Measurements from ENCODE around the gene CLEC11A. TPM values are rescaled to one million over a fixed set of nuclear protein-coding genes. Genes with fewer than 3 reads are reported as not detected.
"Not testable (repeated sequence)": the region's sequence is repeated elsewhere in the genome, so short reads cannot be mapped to it uniquely, and the experiment has no call there.

Gene CLEC11A
- total RNA-seq, 1 experiment from 2014 or later, result 1.1 TPM

DNA sequence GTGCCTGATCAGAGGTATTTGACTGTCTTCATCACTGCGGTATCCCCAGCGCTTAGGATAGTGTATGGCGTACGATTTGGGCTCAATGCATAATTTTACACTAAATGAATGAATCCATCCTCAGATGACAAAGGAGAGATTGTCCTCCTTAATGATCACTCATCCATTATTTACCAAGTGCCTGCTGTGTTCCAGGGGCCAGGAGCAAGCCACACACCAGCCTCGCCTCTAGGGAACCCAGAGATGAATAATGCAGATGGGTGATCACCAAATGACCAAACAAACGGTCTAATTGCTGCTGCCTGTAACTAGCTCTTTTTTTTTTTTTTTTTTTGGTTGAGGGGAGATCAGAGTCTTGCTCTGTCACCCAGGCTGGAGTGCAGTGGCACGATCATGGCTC is 41.2 kb downstream of the CLEC11A start:
- H3K9me3 ChIP-seq, result no peaks in the 10 kb centered on the region
- no peak overlapping the region for H3K4me3 Mint-ChIP-seq (ENCODE audit: unreplicated experiment)
- no TSS peak for BruUV-seq (replicated peaks)
- peaks cover 5% of the 10 kb centered on the region for H3K36me3 Mint-ChIP-seq (ENCODE audit: insufficient read depth, unreplicated experiment)
- H3K4me1 ChIP-seq, result no peaks in the 10 kb centered on the region
- TF ChIP-seq, protein P1, sequence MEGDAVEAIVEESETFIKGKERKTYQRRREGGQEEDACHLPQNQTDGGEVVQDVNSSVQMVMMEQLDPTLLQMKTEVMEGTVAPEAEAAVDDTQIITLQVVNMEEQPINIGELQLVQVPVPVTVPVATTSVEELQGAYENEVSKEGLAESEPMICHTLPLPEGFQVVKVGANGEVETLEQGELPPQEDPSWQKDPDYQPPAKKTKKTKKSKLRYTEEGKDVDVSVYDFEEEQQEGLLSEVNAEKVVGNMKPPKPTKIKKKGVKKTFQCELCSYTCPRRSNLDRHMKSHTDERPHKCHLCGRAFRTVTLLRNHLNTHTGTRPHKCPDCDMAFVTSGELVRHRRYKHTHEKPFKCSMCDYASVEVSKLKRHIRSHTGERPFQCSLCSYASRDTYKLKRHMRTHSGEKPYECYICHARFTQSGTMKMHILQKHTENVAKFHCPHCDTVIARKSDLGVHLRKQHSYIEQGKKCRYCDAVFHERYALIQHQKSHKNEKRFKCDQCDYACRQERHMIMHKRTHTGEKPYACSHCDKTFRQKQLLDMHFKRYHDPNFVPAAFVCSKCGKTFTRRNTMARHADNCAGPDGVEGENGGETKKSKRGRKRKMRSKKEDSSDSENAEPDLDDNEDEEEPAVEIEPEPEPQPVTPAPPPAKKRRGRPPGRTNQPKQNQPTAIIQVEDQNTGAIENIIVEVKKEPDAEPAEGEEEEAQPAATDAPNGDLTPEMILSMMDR (IDR thresholded peaks at IDR 0.05; ENCODE audit: insufficient read depth in 1 of 2, low read depth in 1 of 2, low read length in 1 of 2, severe bottlenecking in 1 of 2, unreplicated experiment in 1 of 2), result no peak
- no peak overlapping the region for H3K27ac Mint-ChIP-seq (ENCODE audit: unreplicated experiment)
- no peak for DNase-seq
- ChIA-PET CTCF (interaction anchor here (1.0 kb wide), 1 partner anchor 39 kb away, joined by 7 read pairs; no protein-coding TSS in a partner anchor), POLR2A (no interaction called here)
- peaks cover 4% of the 10 kb centered on the region for H3K27me3 Mint-ChIP-seq (ENCODE audit: insufficient read depth, unreplicated experiment)
- no peaks in the 10 kb centered on the region for H3K36me3 ChIP-seq (ENCODE audit: control insufficient read depth, insufficient read depth, low read length)
- no peak overlapping the region for H3K4me3 ChIP-seq (ENCODE audit: low read depth, low read length)
- H3K27me3 ChIP-seq (replicated peaks; ENCODE audit: control insufficient read depth, insufficient read depth, low read length), result no peaks in the 10 kb centered on the region
- intact Hi-C loops (cut with micrococcal nuclease; ENCODE audit: unreplicated experiment), result no loop called here
- H3K4me1 Mint-ChIP-seq (ENCODE audit: low read depth, unreplicated experiment), result no peaks in the 10 kb centered on the region
- H3K9me3 Mint-ChIP-seq (ENCODE audit: unreplicated experiment), result peaks cover 11% of the 10 kb centered on the region

DNA sequence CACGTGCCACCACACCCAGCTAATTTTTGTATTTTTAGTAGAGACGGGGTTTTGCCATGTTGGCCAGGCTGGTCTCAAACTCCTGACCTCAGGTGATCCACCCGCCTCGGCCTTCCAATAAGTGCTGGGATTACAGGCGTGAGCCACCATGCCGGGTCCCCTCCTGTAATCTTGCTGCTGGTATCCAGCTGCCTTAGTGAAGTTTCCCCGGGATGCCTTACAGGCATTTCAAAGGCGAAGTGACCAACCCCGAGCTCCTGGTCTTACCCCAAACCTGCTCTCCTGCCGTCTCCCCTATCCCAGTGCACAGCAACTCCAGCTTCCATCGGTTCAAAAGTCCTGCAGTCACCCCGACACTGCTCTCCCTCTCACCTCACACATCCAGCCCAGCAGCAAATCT is 43.6 kb downstream of the CLEC11A start:
- H3K4me1 Mint-ChIP-seq (ENCODE audit: low read depth, unreplicated experiment); H3K36me3 ChIP-seq (ENCODE audit: control insufficient read depth, insufficient read depth, low read length); H3K4me3 ChIP-seq (ENCODE audit: low read depth, low read length); H3K9me3 Mint-ChIP-seq (ENCODE audit: unreplicated experiment); POLR2A ChIA-PET; BruUV-seq (replicated peaks); H3K4me3 Mint-ChIP-seq (ENCODE audit: unreplicated experiment); H3K27ac Mint-ChIP-seq (ENCODE audit: unreplicated experiment); DNase-seq; H3K36me3 Mint-ChIP-seq (ENCODE audit: insufficient read depth, unreplicated experiment); intact Hi-C loops (cut with micrococcal nuclease; ENCODE audit: unreplicated experiment); H3K27me3 ChIP-seq (replicated peaks; ENCODE audit: control insufficient read depth, insufficient read depth, low read length); CTCF ChIA-PET; H3K9me3 ChIP-seq; H3K4me1 ChIP-seq; H3K27me3 Mint-ChIP-seq (ENCODE audit: insufficient read depth, unreplicated experiment): not testable (repeated sequence)

DNA sequence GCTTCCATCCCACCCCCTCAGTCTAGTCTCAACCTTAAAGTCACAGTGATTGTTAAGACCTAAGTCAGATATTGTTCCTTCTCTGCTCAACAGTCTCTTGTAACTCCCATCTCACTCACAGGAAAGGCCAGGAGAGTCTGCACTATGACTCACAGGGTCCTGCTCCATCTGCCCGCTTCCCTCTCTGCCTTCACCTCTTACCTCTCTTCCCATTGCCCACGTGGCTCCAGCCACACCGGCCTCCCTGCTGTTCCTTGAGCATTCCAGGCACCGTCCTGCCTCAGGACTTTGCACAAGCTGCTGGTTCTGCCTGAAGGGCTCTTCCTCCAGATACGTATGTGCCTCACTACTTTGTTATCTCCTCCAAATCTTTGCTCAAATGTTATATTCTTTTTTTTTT is 44.1 kb downstream of the CLEC11A start:
- H3K9me3 Mint-ChIP-seq (ENCODE audit: unreplicated experiment); H3K9me3 ChIP-seq; H3K27me3 Mint-ChIP-seq (ENCODE audit: insufficient read depth, unreplicated experiment); POLR2A ChIA-PET; BruUV-seq (replicated peaks); H3K36me3 ChIP-seq (ENCODE audit: control insufficient read depth, insufficient read depth, low read length); H3K4me3 ChIP-seq (ENCODE audit: low read depth, low read length); DNase-seq; intact Hi-C loops (cut with micrococcal nuclease; ENCODE audit: unreplicated experiment); H3K4me1 ChIP-seq; CTCF ChIA-PET; H3K4me3 Mint-ChIP-seq (ENCODE audit: unreplicated experiment); H3K36me3 Mint-ChIP-seq (ENCODE audit: insufficient read depth, unreplicated experiment); H3K27ac Mint-ChIP-seq (ENCODE audit: unreplicated experiment); H3K27me3 ChIP-seq (replicated peaks; ENCODE audit: control insufficient read depth, insufficient read depth, low read length); H3K4me1 Mint-ChIP-seq (ENCODE audit: low read depth, unreplicated experiment): not testable (repeated sequence)

DNA sequence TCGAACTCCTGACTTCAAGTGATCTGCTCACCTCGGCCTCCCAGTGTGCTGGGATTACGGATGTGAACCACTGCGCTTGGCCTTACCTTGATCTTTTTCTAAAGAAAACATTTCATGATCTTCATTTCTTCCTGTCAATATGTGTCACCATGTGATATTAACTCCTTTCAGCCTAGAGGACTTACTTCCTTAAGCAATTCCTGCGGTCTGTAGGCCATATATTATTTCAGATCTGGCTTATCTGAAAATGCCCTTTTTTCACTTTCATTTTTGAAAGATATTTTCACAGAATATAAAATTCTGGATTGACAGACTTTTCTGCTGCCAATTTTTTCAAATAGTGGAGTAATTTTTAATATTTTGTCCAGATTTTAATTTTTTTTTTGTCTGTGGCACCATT is 45.1 kb downstream of the CLEC11A start:
- H3K27ac Mint-ChIP-seq (ENCODE audit: unreplicated experiment), result no peak overlapping the region
- Histone ChIP-seq H3K36me3 (ENCODE audit: control insufficient read depth, insufficient read depth, low read length) (no peaks in the 10 kb centered on the region), H3K4me1 (no peaks in the 10 kb centered on the region), H3K27me3 (replicated peaks; ENCODE audit: control insufficient read depth, insufficient read depth, low read length) (no peaks in the 10 kb centered on the region), H3K9me3 (no peaks in the 10 kb centered on the region), H3K4me3 (ENCODE audit: low read depth, low read length) (no peak overlapping the region)
- no peaks in the 10 kb centered on the region for H3K36me3 Mint-ChIP-seq (ENCODE audit: insufficient read depth, unreplicated experiment)
- no peak for DNase-seq
- no peaks in the 10 kb centered on the region for H3K4me1 Mint-ChIP-seq (ENCODE audit: low read depth, unreplicated experiment)
- no peaks in the 10 kb centered on the region for H3K9me3 Mint-ChIP-seq (ENCODE audit: unreplicated experiment)
- TF ChIP-seq, protein P1 (IDR thresholded peaks at IDR 0.05; ENCODE audit: insufficient read depth in 1 of 2, low read depth in 1 of 2, low read length in 1 of 2, severe bottlenecking in 1 of 2, unreplicated experiment in 1 of 2), result no peak
- intact Hi-C loops (cut with micrococcal nuclease; ENCODE audit: unreplicated experiment), result no loop called here
- no TSS peak for BruUV-seq (replicated peaks)
- ChIA-PET POLR2A (no interaction called here), CTCF (interaction anchor here (0.6 kb wide), 2 partner anchors 190 to 435 kb away, joined by 5 to 6 read pairs; no protein-coding TSS in a partner anchor)
- H3K4me3 Mint-ChIP-seq (ENCODE audit: unreplicated experiment), result no peak overlapping the region
- H3K27me3 Mint-ChIP-seq (ENCODE audit: insufficient read depth, unreplicated experiment), result peaks cover 8% of the 10 kb centered on the region

DNA sequence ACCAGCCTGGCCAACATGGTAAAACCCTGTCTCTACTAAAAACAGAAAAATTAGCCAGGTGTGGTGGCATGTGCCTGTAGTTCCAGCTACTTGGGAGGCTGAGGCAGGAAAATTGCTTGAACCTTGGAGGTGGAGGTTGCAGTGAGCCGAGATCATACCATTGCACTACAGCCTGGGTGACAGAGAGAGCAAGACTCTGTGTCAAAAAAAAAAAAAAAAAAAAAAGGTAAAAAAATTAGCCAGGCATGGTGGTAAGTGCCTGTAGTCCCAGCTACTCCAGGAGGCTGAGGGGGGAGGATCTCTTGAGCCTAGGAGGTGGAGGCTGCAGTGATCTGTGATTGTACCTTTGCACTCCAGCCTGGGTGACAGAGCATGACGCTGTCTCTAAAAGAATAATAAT is 47.0 kb downstream of the CLEC11A start, which contains the start of gene GPR32:
TSS of gene GPR32 (plus strand) at position 301 of the 400 bp plus-strand sequence. CDS start 137 bp downstream, outside the sequence.
- H3K36me3 ChIP-seq (ENCODE audit: control insufficient read depth, insufficient read depth, low read length); H3K4me3 Mint-ChIP-seq (ENCODE audit: unreplicated experiment); H3K4me3 ChIP-seq (ENCODE audit: low read depth, low read length); POLR2A ChIA-PET; H3K4me1 ChIP-seq; H3K27me3 Mint-ChIP-seq (ENCODE audit: insufficient read depth, unreplicated experiment); H3K9me3 Mint-ChIP-seq (ENCODE audit: unreplicated experiment); DNase-seq; H3K27me3 ChIP-seq (replicated peaks; ENCODE audit: control insufficient read depth, insufficient read depth, low read length); H3K36me3 Mint-ChIP-seq (ENCODE audit: insufficient read depth, unreplicated experiment); H3K9me3 ChIP-seq; H3K4me1 Mint-ChIP-seq (ENCODE audit: low read depth, unreplicated experiment); intact Hi-C loops (cut with micrococcal nuclease; ENCODE audit: unreplicated experiment); BruUV-seq (replicated peaks); H3K27ac Mint-ChIP-seq (ENCODE audit: unreplicated experiment): not testable (repeated sequence)
- CTCF ChIA-PET, result interaction anchor here (0.7 kb wide), 2 partner anchors 26 to 214 kb away, joined by 4 to 10 read pairs; no protein-coding TSS in a partner anchor
